NCI-H460 (cell line): ENCODE measurements around the gene SULT4A1. TPM values are rescaled to one million over a fixed set of nuclear protein-coding genes. Genes with fewer than 3 reads are reported as not detected.

Experiments used
- DNase-seq: peaks from one replicate; pipeline ENCODE4 v3.0.0-alpha.2; 2016; ENCODE audit warnings: low read depth; ENCODE audit errors: extremely low read depth
- total RNA-seq: library from RNA; depleted of rRNA; stranded (reverse); fragments of >200 nt; shearing (Covaris generic); gene quantifications from 2 replicates; pipeline ENCODE4 v1.2.3, GENCODE V29; 2014

The SULT4A1 gene
- total RNA-seq, 1 experiment from 2014 or later: not detected

DNA sequence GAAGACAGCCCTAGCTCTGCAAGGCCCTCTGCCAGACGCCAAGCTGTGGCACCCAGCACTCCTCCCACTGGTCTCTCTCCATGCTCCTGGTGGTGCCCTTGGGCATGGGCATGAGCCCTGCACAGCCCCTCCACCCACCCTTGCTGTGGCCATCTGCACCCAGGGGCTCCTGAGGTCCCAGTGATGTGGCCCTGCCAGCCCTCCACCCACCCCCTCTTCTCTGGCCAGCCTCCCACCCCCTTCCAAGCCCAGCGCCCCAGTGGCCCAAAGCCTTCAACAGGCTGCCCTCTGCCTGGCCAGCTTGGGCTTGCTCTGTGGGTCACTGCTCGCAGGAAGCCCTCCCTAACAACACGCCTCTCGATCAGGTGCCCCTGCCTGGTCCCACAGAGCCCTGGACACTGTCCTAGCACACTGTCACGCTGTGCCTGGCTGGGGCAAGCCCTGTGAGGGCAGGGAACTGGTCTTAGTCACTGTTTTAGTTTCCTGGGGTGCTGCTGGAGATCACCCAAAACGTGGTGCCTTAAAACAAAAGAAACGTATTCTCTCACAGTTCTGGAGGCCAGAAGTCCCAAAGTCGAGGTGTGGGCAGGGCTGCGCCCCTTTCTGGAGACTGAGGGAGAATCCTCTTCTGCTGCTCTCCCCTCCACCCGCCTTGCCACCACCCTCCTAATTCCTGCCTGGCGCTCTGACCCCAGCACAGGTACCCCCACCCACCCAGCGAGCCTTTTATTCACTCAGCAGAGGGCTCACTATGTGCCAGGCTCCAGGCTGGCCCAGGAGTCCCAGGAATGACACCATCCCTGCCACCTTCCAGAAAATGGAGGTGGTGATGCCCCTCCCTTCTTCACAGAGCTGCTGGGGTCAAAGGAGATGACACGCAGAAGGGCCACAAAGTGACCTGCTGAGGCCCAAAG is 14.7 kb downstream of the SULT4A1 start:
- no peak for DNase-seq

DNA sequence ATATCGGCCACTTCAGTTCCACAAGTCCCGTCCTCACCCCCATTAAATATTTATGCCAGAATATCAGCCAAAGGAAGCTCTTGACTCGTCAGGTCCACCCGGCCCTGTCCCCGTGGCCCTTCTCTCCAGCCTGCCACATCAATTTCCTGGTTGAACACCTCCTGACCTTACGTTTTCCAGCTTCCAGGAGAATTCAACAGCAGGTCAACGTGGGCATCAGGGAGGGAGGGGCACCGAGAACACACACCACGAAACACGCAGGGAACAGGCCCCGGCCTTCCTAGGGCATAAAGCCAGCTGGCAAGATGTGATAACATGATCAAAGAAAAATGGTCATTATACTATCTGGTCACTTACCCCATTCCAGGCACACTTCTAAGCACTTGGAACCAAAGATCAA is 15.3 kb downstream of the SULT4A1 start:
- no peak for DNase-seq

DNA sequence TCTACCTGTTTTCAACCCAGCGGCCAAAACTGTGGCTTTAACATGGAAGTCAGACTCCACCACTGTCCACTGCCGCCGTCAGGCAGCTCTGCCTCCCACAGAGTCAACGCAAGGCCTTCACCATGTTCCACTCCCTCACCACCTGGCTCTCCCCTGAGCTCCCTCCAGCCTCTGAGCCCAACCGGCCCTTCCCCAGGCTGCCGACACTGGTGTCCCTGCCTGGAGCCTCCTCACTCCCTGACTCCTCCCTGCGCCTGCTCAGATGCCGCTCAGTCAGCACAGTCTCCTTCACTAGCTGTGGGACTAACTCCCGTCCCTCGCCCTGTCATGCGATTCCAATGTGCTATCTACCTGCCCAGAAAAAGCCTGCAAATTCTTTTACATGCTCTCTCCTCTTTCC is 16.3 kb downstream of the SULT4A1 start:
- no peak for DNase-seq

DNA sequence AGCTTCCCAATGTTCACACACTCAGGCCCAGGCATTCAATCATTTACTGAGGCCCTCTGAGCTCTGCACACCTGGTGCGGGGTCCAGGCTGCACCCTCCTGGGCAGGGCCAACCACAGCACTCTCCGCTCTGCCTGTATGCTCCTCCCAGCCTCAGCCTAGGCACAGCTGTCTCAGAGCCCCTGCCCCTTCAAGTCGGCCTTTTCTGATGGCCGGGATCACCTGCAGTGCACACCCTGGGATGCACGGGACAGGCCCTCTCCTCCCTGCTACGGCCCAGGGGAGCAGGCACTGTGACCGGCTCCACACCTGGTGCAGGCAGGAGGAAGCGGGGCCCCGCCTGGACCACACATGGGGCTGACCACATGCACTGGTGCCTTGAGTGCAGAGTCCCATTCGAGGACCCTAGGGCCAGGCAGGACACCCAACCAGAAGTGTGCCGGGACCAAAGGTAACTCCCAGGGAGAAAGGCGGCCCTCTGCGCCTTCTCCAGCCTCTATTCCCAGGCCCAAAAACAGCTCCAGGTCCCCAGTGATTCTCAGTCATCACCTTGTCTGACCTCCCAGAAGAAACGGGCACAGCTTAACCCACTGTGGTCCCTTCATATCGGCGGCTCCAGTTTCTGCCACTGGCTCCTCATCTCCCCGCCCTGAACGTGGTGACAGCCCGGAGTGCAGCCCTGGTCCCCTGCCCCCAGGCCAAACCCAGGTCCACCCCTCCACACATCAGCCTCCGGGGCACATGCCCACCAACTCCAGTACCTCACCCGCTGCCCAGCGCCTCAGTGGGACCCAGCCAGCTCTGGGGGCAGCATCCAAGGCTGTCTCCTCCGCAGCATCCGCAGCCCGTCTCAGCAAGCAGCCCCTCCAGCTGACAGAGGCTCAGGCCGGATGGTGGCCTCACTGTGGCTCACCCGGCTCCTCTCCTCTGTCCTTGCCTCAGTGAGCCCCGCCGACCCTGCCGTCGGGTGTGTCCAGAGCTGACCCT is 17.5 kb downstream of the SULT4A1 start:
- no peak for DNase-seq

DNA sequence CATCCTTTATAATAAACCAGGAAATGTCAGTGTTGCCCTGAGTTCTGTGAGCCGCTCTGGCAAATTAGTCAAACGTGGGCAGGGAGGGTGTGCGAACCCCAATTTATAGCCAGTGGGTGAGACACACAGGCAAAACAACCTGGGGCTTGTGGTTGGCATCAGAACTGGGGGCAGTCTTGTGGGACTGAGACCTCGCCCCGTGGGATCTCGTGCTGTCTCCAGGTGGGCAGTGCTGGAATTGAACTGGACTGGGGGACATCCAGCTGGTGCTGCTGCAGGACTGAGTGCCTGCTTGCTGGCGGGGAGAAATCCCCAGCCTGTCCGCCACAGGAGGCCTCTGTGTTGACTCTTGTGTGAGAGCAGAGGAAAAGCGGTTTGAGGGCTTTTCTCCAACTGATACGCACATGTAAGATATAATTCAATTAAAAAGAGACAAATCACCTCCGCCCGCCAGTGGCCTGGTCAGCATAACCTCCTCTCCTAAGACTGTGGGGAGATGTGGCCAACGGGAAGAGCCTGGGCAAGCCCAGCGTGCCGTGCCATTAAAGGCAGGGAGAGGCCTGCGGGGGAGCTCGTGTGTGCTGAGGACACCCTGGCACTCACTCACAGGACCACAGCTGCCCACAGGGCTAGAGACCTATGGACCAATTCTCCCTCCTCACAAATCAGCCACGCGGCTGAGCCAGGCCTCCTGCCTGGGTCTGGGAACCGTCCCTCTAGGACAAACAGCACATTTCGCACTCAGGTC is 18.4 kb downstream of the SULT4A1 start:
- no peak for DNase-seq

DNA sequence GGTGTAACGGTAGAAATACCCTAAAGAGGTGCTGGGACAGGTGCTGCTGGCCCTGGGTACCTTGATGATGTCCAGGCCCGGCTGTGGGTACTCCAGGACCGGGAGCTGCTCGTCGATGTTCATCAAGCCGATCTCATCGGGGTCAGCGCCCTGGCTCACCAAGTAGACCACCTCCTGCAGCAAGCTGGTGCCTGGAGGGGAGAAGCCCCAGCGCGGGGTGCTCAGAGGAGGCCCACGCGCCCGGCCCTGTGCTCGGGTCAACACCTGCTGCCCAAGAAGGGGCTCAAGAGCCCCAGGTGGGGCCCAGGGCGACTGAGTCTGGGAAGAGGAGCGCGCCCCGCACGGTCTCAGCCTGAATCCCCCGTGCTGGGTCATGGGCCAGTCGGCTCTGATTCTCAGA is 20.6 kb downstream of the SULT4A1 start:
- DNase-seq: no peak

DNA sequence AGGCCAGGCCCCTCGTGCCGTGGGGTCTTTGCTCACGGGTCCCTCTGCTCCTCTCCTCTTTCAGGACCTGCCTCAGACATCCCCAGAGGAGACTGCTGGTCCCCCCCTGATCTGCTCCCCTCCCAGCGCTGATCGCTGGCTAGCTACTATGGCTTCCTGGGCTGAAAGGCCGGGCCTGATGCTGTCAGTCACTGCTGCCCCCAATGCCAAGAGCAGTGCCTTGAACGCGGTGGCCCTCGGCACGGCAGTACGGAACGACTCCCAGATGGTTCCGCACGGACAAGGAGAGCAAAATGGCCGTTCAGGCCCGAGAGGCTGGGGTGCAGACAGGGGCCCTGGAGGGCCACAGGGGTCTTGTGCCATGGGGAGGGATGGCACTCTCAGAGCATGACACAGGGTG is 21.5 kb downstream of the SULT4A1 start:
- no peak for DNase-seq

DNA sequence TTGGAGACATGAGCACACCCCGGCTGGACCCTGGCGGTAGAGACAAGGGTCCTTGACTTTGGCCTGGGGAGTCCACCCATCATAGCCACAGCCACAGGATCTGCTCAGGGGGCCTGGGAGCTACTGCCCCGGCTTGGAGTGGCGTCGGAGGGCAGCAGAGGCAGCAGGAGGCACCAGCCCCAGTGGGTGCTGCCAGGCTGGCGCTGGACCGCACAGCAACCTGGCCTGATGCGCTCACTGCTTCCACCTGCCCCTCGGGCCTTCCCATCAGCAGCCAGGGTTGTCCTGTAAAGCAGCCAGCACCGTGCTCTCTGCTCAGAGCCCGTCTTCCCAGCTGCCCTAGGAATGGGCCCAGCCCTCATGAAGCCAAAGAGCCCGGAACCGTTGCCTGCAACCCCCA is 21.9 kb downstream of the SULT4A1 start:
- no peak for DNase-seq

DNA sequence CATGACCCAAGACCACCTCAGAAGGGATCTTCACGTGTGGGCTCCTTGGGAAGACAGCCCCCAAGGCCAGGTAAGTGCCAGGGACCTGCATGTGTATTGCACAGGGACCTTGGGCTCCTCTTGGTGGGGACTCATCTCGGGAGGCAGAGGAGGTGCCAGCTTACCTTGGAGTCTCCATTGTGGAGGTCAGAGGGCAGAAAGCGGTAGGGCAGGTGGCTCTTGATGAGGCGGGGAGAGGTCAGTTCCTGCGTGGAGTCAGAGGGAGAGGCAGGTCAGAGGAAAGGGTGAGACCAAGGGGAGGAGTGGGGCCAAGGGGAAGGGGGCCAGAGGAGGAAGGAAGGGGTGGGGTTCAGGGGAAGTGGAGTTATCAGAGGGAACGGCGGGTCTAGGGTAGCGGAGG is 22.5 kb downstream of the SULT4A1 start:
- DNase-seq: no peak

DNA sequence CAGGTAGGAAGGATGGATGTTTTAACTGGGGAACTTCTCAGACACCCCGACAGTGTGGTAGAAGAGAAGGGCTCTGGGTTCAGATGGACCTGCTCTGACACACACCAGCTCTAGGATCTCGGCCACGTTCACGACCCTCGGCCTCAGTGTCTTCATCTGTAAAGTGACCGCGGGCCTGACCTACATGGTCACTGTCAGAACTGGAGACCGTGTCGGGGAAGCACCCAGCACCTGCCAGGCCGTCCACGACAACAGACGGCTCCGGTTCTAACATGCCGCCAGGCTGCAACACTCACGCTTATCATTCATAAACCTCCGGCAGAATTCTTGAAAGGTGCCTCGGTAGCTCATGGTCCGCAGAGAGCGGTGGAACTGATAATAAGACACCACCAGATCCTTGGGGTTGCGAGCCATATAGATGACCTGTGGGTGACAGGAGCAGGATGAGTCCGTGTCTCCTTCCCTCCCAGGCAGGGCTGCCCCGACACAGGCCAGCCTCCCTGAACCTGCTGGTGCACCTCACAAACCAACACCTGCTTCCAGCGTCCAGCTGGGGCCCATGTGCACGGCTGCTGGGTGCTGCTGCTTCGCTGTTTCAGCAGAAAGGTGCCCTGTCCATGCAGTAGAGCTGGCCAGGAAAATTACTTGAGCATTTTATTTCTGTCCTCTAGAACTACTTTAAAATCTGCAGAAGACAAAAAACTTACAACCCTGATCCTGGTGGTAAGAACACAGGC is 23.6 kb downstream of the SULT4A1 start:
- DNase-seq: no peak

DNA sequence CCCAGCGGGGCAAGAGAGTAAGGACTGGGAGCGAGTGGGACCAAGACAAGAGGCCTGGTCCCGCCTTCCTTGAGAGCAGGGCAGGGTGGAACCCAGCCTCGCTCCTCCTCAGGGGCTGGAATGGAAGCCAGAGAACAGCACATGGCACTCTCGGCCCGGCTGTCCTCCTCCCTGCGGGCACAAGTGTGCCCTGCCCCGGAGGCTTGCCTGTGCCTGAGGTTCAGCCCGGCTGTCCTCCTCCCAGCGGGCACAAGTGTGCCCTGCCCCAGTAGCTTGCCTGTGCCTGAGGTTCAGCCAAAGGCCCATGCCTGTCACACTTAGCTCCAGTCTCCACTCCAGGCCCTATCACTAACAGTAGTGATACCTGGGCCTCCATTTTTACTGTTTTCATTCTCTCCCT is 24.2 kb downstream of the SULT4A1 start:
- no peak for DNase-seq

DNA sequence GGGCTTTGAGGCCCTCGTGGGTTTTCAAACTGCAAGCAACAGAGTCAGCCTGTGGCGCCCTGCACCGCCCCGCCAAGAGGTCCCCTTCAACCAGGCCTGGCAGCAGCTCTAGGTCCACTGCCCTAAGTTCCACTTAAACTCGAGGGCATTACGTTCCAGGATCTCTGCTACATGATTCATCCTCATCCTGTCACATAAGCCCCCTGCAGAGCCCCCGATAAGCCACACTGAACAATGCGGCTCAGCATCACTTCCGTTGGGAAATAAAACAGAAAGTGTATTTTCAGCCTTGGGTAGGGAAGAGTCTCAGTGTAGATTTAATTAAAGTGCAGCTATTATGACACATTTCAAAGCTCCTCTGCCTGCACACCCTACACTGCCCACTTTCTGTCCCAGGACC is 24.6 kb downstream of the SULT4A1 start:
- no peak for DNase-seq

DNA sequence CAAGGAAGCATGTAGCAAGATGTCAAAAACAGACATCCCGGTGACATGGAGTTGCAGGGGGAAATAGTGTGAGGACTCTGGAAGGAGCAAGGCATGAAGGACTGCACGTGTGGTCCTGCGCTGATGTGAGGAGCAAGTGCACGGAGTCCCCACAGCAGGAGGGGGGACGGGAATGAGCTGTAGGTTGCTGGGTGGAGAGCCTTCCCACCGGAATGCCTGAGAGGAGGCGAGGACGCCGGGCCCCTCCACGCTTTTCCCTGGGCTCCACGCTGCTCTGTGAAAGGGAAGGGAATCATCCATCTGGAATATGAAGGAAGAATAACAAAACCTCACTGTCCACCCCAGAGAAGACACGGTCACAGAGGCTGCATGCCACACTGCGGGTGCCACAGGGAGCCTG is 26.6 kb downstream of the SULT4A1 start:
- no peak for DNase-seq

DNA sequence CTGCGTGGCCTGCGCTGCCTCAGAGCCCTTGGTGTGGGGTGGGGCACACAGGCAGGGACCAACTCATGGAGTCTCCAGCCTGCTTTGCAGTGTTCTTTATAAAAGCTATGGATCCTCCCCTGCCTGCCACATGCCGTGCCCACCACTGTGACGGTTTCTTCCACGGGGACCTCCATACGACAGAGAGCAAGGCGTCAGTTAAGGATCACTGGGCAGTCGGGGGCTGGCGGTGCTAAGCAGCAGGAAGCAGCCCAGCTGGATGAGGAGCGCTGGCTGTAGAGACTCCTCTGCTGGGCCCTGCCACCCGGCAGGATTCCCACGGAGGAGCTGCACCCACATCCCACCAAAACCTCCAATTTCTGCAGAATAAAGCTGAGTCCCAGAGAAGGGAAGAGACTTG is 27.1 kb downstream of the SULT4A1 start:
- DNase-seq: no peak

DNA sequence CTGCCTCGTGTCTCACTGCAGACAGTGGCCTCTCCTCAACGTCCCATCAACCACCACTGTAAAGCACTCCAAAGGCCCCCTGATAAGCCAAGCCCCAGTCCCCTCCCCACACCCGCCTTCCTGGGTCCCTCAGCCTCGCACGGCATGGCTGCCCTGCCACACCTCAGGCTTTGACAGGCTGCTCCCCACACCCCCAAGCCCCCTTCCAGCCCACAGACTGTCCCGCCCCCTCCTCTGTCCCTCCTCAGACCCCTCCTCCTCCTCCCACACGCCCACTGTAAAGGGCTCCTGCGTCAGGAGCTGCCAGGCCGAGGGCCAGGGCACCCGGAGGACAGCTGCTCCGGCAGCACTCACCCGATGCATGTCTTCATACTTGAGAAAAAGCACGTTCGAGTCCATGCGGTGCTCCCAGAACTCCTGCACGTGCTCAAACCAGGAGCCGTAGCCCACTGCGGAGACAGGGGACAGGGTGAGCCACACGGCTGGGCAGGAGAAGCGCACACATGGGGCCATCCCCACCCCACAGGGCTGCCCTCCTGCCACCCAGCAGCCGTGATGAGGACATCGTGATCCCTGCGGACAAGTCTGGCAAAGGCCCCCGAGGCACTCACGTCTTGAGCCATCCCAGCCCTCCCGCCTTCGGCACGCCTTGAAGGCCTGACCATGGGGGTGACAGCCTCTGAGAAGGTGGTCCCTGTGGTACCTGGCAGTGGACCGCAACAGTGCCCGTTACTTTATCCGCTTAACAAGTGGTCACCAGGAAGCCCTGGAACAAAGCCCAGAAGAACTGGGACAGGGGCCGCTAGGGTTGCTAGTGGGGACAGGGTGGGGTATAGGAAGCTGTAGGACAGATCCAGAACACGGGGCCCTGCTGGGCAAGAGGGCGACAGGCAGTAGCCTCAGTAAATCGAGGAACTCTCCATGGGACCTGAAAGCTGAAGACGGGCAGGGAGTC is 28.8 kb downstream of the SULT4A1 start:
- DNase-seq: no peak

DNA sequence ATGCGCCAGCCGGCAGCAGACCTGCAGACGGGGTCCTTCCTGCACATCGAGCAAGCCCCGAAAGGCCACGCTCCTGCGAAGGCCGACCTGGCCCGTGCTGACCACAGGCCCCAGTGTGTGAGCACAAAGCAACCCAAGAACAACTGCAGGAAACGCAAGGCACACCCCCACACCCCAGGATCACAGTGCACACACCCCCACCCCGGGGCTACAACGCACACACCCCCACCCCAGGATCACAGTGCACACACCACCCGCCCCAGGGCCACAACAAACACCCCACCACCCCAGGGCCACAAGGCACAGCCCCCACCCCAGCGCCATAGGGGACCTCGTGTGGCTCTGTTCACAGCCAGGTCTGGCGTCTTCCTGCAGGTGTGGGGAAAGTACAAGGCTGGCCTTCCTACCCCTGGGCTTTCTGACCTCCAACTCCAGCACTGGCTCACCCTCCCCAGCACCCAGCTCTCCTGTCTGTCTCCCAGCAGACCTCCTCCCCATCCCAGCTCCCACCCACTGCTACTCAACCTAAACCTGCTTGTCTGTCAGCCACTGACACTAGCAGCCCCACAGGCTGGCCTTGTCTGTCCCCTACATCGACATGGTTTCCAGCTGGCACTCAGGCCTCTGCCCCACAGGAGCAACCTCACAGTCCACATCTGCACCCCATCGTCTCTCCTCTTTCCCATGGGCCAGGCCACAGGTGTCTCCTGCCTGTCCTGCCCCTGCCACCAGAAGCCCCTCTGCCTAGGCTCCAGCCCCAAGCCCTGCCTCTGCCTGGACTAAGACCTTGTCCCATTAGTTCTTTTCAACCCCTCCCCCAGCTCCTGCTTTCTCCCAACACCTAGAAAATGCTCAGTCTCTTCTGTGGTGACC is 29.7 kb downstream of the SULT4A1 start:
- no peak for DNase-seq

DNA sequence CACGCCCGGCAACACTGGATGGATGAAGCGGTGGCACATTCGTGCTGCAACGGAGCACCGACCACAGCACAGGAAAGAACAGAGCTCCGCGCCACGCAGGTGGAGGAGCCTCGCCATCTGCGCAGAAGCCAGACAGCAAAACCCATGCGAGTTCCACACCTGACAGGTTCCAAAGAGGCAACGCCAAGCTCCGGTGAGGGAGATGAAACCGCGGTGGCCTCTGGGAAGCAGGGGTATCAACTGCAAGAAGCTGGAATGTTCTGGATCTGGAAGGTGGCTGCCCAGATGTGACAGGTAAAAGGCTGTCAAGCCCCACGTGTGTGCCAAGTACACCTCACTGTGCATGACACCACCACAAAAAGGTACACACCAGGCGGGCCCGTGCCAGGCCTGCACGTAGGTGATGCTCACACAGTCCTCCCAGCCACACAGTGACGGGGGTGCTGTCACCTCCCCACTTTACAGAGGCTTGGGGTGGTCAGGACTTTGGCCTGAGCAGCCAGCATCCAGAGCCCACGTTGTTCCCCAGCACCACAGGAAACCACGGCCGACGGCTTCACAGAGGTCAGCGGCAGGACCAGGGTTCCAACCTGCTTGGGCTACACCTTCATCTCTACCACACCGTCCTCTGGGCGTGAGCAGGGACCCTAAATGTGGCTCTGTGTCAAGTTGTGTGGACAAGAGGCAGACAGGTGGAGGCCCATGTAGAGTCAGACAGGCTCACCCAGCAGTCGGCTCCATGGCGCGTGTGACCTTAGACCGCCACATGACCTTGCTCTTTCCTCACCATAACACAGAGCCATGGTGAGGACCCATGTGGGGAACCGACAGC is 30.5 kb downstream of the SULT4A1 start:
- no peak for DNase-seq
